HCT116 (cell line): ENCODE data around the gene C12orf57. TPM values are rescaled to one million over a fixed set of nuclear protein-coding genes. Genes with fewer than 3 reads are reported as not detected.

Experiments used
- ATAC-seq: fragments of 200-7000 bp; cut with Tn5 transposase; 2 replicates; pipeline ENCODE4 v1.9.1; 2020; ENCODE audit warnings: mild to moderate bottlenecking, moderate library complexity
- BruUV-seq: library from RNA; stranded (reverse); fragments of 400-500 nt; replicated peaks from 2 replicates; lab custom pipeline; 2021; lab: Mats Ljungman, UMichigan
- CTCF ChIA-PET: fragments of 300-600 bp; sonication (Branson Sonifier 250); formaldehyde crosslinking; loops from one replicate; lab custom pipeline; 2021; ENCODE audit warnings: antibody characterized with exemption; lab: Charles Lee
- POLR2A ChIA-PET: fragments of 300-600, 350-600 bp; sonication (Branson Sonifier 250); formaldehyde crosslinking; loops from one replicate; lab custom pipeline; 2021; ENCODE audit warnings: antibody characterized with exemption; lab: Charles Lee
- RAD21 ChIA-PET, 2 experiments: fragments of 300-600 bp; sonication (Branson Sonifier 250); formaldehyde crosslinking; loops; one replicate each; lab custom pipeline; 2023; ENCODE audit warnings: low total read pairs in 2 of 2; ENCODE audit not compliant: uncharacterized antibody in 2 of 2, unreplicated experiment in 2 of 2, low non-redundant PET in 1 of 2; lab: Charles Lee
- DNase-seq: peaks from one replicate; pipeline ENCODE4 v3.0.0-alpha.2; 2010; ENCODE audit warnings: low read depth, low spot score
- H2AFZ ChIP-seq: fragments of 200-600 bp; shearing (Covaris generic), sonication (generic); 2 replicates; pipeline ENCODE4 v1.6.1; 2017; ENCODE audit warnings: low read depth, mixed run types, mixed read lengths, antibody characterized with exemption, low read length; ENCODE audit not compliant: poor library complexity, severe bottlenecking
- H3K27ac ChIP-seq: 2 replicates; pipeline ENCODE4 v1.5.1; 2012; ENCODE audit warnings: low read depth, low read length
- H3K27me3 ChIP-seq: fragments of 200-600 bp; sonication (generic); 2 replicates; pipeline ENCODE4 v1.6.1; 2016; ENCODE audit warnings: mixed run types, low read length, mixed read lengths; ENCODE audit not compliant: insufficient read depth
- H3K36me3 ChIP-seq, 2 experiments: fragments of 200-500 bp in 1 of 2; fragments of 200-600 bp in 1 of 2; sonication (Bioruptor generic) in 1 of 2; sonication (generic) in 1 of 2; 2 replicates each; pipeline versions ENCODE4 v1.5.1 to v1.6.1; 2014 to 2016; ENCODE audit warnings: low read length in 2 of 2, inconsistent platforms in 1 of 2, mixed read lengths in 1 of 2, mixed run types in 1 of 2; ENCODE audit not compliant: insufficient read depth in 2 of 2, control insufficient read depth in 1 of 2
- H3K4me1 ChIP-seq, 2 experiments: fragments of 200-600 bp in 1 of 2; sonication (generic) in 1 of 2; 2 replicates each; pipeline versions ENCODE4 v1.5.1 to v1.6.1; 2012 to 2017; ENCODE audit warnings: low read length in 2 of 2, inconsistent platforms in 1 of 2, mild to moderate bottlenecking in 1 of 2, mixed read lengths in 1 of 2, mixed run types in 1 of 2, moderate library complexity in 1 of 2; ENCODE audit not compliant: insufficient read depth in 2 of 2, control insufficient read depth in 1 of 2
- H3K4me2 ChIP-seq: fragments of 200-600 bp; sonication (generic); 2 replicates; pipeline ENCODE4 v1.6.1; 2017; ENCODE audit warnings: mixed run types, low read length, mixed read lengths
- H3K4me3 ChIP-seq, 2 experiments: fragments of 200-600 bp in 1 of 2; sonication (generic) in 1 of 2; replicated peaks in 1 of 2; 2 replicates each; pipeline ENCODE4 v1.5.1; 2011 to 2016; ENCODE audit warnings: low read length in 2 of 2, control low read depth in 1 of 2, low read depth in 1 of 2, mild to moderate bottlenecking in 1 of 2, mixed read lengths in 1 of 2, mixed run types in 1 of 2
- H3K79me2 ChIP-seq: fragments of 200-600 bp; sonication (generic); 2 replicates; pipeline ENCODE4 v1.6.1; 2017; ENCODE audit warnings: mild to moderate bottlenecking, mixed run types, low read length, moderate library complexity, mixed read lengths; ENCODE audit not compliant: insufficient read depth
- H3K9ac ChIP-seq: fragments of 200-600 bp; sonication (generic); 2 replicates; pipeline ENCODE4 v1.6.1; 2016; ENCODE audit warnings: low read length, mixed read lengths
- H3K9me2 ChIP-seq: fragments of 200-600 bp; sonication (generic), shearing (Covaris generic); 2 replicates; pipeline ENCODE4 v1.6.1; 2017; ENCODE audit warnings: mixed run types, mild to moderate bottlenecking, moderate library complexity; ENCODE audit not compliant: insufficient read depth
- H3K9me3 ChIP-seq, 2 experiments: fragments of 200-500 bp in 1 of 2; fragments of 200-600 bp in 1 of 2; sonication (Bioruptor generic) in 1 of 2; sonication (generic) in 1 of 2; 2 replicates each; pipeline ENCODE4 v1.6.1; 2014 to 2017; ENCODE audit warnings: low read length in 2 of 2, mixed read lengths in 2 of 2, inconsistent platforms in 1 of 2, low read depth in 1 of 2, mild to moderate bottlenecking in 1 of 2, mixed run types in 1 of 2, moderate library complexity in 1 of 2; ENCODE audit not compliant: control insufficient read depth in 1 of 2, insufficient read depth in 1 of 2
- H4K20me1 ChIP-seq: fragments of 200-600 bp; sonication (generic), shearing (Covaris generic); 2 replicates; pipeline ENCODE4 v1.6.1; 2017; ENCODE audit warnings: mixed run types, mild to moderate bottlenecking, moderate library complexity; ENCODE audit not compliant: insufficient read depth
- ELF1 ChIP-seq: IDR thresholded peaks from 2 replicates; pipeline ENCODE4 v1.6.1; 2012; ENCODE audit warnings: low read depth, borderline replicate concordance
- JUND ChIP-seq: IDR thresholded peaks from 2 replicates; pipeline ENCODE4 v1.6.1; 2012
- POLR2A ChIP-seq: IDR thresholded peaks from 2 replicates; pipeline ENCODE4 v1.7.0; 2011; ENCODE audit warnings: borderline replicate concordance; ENCODE audit not compliant: insufficient read depth, insufficient read length; ENCODE audit errors: extremely low read depth
- RAD21 ChIP-seq: IDR thresholded peaks from 2 replicates; pipeline ENCODE4 v1.6.1; 2012; ENCODE audit warnings: low read depth, mild to moderate bottlenecking
- ZFX ChIP-seq: fragments of 450-650 bp; IDR thresholded peaks from 2 replicates; pipeline ENCODE4 v1.6.1; 2017
- intact Hi-C: fragments of 100-400 bp; cut with micrococcal nuclease; formaldehyde crosslinking; loops from 2 replicates; pipeline ENCODE4 v1.10.0; 2022
- total RNA-seq: library from RNA; stranded (reverse); gene quantifications from one replicate; pipeline ENCODE4 v1.2.1, GENCODE V29; 2021; ENCODE audit not compliant: unreplicated experiment
- TF ChIP-seq, protein P1 (sequence below): IDR thresholded peaks from 2 replicates; pipeline ENCODE4 v1.6.1; 2012
- TF ChIP-seq, protein P2 (sequence below): IDR thresholded peaks from 2 replicates; pipeline ENCODE4 v1.6.1; 2011; ENCODE audit warnings: mild to moderate bottlenecking, low read length, moderate library complexity; ENCODE audit not compliant: insufficient replicate concordance; ENCODE audit errors: extremely low read depth

The C12orf57 gene
- total RNA-seq, 1 experiment from 2014 or later: 202 TPM

DNA sequence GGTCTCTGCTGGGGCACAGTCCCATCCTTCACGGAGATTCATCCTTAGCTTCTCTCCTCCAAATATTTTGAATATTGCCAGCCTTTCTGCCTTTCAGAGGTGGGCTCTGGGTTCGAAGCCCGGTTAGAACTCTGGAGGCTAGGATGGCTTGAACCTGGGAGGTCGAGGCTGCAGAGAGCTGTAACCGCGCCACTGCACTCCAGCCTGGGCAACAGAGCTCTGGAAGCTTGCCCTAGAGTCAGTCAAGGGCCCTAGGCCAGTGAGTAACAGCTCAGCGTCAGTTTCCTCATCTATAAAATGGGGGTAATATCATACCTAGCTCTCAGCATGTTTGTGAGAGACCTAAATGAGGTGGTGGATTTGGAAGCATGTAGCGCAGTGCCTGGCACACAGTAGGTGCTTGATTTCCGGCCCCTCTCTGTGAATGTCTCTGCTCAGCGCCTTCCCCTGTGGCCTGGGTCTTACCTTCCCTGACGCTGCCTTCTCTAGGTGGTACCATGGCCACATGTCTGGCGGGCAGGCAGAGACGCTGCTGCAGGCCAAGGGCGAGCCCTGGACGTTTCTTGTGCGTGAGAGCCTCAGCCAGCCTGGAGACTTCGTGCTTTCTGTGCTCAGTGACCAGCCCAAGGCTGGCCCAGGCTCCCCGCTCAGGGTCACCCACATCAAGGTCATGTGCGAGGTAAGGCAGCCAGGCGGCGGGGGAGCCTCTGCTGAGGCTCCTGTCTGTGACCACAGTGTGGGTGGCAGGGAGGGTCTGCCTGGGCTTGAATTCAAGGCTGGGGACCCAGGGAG, 10.7 kb downstream of the C12orf57 start (continued):
- TF ChIP-seq, protein P1, sequence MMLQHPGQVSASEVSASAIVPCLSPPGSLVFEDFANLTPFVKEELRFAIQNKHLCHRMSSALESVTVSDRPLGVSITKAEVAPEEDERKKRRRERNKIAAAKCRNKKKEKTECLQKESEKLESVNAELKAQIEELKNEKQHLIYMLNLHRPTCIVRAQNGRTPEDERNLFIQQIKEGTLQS: no peak

DNA sequence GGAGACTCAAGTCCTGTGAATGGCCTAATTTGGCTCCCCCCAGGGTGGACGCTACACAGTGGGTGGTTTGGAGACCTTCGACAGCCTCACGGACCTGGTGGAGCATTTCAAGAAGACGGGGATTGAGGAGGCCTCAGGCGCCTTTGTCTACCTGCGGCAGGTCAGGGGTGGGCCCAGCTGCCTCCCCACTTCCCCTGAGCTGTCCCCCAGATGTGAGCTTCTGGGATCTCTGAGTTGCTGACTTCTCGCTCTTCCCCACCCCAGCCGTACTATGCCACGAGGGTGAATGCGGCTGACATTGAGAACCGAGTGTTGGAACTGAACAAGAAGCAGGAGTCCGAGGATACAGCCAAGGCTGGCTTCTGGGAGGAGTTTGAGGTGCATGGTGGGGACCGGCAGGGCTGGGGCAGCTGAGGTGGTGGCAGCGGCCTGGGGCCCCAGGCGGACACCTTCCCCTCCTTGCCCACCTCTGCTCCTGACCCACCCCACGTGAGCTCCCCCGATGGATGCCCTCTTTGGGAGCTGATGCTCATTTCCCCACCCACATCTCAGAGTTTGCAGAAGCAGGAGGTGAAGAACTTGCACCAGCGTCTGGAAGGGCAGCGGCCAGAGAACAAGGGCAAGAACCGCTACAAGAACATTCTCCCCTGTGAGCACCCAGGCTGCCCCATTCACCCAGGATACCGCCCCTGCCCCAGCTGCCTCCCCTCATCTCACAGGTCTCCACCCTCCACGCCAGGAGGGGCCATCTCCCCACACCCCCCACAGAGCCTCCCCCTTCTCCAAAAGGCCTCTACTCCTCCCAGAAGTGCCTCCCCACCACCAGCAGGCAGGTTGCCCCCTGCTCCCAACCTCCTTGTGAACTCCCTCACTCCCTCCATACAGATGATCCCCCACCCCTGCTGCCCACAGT, 11.5 kb downstream of the C12orf57 start:
- Histone ChIP-seq H3K4me1 (peaks cover 8 to 11% of the 10 kb centered on the region in 2 experiments), H3K27ac (no peak overlapping the region), H3K9me3 (no peaks in the 10 kb centered on the region), H3K27me3 (no peaks in the 10 kb centered on the region), H3K4me3 (no peak overlapping the region), H3K9me2 (no peaks in the 10 kb centered on the region), H3K9ac (no peak overlapping the region), H3K79me2 (no peaks in the 10 kb centered on the region), H2AFZ (no peak overlapping the region), H4K20me1 (no peaks in the 10 kb centered on the region), H3K4me2 (no peak overlapping the region), H3K36me3 (no peaks in the 10 kb centered on the region)
- ChIA-PET POLR2A (interaction anchor here (1.2 kb wide), 1 partner anchor 11 kb away, joined by 5 read pairs; the partner anchor contains the start of genes C12orf57 and RNU7-1), RAD21 (no interaction called here), CTCF (no interaction called here)
- TF ChIP-seq JUND (no peak), POLR2A (no peak), ZFX (no peak), RAD21 (no peak), ELF1 (no peak)
- TF ChIP-seq, protein P1: no peak
- TF ChIP-seq, protein P2, sequence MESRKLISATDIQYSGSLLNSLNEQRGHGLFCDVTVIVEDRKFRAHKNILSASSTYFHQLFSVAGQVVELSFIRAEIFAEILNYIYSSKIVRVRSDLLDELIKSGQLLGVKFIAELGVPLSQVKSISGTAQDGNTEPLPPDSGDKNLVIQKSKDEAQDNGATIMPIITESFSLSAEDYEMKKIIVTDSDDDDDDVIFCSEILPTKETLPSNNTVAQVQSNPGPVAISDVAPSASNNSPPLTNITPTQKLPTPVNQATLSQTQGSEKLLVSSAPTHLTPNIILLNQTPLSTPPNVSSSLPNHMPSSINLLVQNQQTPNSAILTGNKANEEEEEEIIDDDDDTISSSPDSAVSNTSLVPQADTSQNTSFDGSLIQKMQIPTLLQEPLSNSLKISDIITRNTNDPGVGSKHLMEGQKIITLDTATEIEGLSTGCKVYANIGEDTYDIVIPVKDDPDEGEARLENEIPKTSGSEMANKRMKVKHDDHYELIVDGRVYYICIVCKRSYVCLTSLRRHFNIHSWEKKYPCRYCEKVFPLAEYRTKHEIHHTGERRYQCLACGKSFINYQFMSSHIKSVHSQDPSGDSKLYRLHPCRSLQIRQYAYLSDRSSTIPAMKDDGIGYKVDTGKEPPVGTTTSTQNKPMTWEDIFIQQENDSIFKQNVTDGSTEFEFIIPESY: no peak
- BruUV-seq: no TSS peak
- DNase-seq: no peak
- ATAC-seq: no peak
- intact Hi-C loops: no loop called here
